ENCODE measurements around the gene APOA5.
"Not testable (repeated sequence)": the region's sequence is repeated elsewhere in the genome, so short reads cannot be mapped to it uniquely, and the experiment has no call there.

The APOA5 gene

GRCh38 chr11:116827461-116827860 lies 35.8 kb upstream of the APOA5 start:
- DNase-seq = no peak

- no peak for DNase-seq
Measured at GRCh38 chr11:116826751-116827431, 35.2 kb upstream of the APOA5 start.

DNA sequence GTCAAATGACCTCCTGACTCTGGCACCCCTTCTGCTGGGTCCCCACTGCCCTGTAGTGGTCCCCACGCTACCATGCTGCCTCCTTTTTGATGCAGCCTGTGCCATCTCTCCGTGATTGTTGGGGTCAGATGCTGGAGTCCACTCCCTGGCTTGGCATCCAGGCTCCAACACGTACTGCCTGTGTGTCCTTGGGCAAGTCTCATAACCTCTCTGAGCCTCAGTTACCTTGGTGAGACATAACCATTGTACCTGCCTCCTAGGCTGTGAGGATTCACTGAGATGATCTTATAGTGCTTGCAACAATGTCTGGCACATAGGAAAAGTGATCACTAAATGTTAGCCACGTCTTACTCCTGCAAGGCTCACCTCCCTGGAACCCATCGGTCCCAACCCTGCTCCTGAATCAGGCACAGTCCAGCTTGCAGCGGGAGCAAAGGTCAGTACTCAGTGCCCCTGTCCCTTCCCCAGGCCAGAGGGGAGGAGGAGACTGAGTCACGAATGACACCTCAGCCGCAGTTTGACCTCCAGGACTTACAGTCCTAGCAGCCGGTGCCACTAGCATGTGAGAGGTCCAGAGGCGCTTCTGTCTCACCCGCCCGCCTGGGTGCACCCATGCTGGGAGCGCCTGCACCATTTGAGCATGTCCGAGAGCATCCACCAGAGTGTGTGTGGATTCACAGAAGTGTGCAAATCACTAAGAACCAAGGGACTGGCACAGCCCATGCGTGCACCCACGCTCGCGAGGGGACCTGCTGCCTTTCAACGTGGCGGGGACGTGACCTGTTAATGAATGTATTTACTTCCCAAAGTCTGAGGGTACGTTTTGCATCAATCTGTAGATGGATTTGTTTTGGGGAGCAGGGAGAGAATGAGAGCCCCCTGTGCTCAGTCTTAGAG lies 34.4 kb upstream of the APOA5 start:
- DNase-seq = no peak

DNA sequence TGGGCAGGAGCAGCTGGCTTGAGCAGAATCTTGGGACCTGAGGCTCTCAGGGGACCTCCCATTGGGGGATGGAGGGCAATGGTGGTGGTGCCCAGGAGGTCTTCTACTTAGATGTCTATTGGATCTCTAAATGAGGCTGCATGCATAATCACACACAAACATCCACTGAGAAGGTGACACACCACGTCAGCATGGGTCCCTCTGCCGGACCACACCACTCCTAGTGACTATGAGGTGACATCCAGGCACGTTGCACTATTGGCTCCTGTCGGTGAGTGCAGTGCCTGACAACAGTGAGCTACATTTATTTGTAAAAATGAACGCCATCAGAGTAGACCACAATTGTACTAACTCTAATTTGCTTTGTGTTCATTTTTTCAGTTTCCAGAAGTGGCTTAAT lies 33.8 kb upstream of the APOA5 start:
- no peak for DNase-seq

DNA sequence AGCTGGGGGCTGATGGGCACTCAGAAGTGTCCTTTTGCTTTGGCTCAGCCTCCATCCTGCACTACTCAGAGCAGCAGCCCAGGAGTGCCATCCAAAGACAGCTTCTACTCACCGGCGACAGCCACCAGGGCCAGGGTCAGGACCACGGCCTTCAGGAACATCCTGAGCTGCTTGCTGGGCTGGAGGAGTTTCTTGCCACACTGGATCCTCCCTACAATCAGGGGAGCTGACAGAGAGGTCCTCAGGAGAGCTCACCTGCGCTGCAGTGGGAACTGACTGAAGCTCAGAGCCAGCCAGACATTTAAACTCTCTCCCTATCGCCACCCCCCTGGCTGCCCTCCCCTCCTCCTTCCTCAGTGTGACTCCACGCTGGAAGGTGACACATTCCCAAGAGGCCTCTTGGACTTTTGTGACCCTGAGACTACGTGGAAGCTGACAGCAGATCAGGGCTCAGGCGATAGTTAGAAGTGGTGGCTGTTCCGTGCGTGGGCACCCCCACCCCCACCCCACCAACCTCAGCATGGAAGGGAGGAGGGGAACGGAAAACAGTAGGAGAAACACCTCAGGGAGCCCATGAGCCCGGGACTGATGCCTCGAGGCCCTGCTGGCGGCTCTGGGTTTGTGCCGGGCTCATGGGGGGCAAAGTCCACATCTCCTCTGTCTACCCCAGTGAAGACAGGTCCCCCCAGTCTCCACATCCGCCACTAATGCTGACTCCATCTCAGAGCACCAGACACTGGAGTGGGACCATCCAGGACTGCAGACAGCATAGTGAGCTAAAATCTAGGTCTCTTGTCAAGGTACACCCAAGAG lies 31.6 kb upstream of the APOA5 start, which contains the start of gene APOA4:
Gene APOA4 (minus strand): TSS at position 274 of the 813 bp plus-strand sequence. CDS start 113 bp downstream, at position 161.
- no peak for DNase-seq

DNA sequence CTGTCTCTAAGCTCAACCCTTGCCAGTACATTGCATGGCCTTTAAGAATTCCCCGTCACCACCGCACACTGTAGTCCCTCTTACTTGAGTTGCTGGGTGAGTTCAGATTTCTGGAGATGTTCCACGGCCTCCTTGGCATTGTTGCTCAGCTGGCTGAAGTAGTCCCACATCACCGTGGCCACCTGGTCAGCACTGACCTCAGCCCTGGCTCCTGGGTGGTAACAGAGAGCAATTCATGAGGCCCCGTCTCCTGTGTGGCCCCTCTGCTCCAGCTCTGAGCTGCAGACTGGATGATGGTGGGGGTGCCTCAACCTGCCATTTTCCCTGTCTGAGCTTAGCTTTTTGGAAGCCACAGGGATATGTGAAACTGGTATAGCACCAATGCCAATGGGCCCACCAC lies 30.9 kb upstream of the APOA5 start:
- no peak for DNase-seq

DNA sequence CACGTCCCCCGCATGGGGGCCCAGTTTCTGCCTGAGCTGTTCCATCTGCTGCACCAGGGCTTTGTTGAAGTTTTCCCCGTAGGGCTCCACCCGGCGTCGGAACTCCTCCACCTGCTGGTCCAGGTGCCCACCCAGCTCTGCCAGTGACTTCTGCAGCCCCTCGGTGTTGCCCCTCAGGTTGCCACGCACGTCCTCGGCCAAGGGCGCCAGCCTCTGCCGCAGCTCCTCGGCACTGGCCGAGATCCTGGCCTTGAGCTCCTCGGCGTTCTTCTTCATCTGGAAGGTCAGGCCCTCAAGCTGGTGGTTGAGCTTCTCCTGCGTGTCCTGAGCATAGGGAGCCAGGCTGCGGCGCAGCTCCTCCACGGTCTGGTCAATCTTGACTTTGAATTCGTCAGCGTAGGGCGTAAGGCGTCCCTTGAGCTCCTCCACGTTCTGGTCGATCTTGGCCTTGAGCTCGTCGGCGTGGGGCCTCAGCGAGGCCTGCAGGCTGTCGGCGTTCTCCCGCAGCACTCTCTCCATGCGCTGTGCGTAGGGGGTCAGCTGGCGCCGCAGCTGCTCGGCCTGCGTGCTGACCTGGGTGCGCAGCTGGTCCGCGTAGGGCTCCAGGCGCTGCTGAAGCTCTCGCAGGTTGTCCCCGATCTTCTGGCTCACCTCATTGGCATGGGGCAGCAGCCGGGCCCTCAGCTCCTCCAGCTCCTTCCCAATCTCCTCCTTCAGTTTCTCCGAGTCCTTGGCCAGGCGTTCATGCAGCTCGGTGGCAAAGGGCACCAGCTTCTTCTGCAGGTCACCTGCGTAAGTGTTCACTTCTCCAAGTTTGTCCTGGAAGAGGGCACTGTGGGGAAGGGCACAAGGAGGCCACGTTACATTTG lies 29.6 kb upstream of the APOA5 start:
- no peak for DNase-seq

DNA sequence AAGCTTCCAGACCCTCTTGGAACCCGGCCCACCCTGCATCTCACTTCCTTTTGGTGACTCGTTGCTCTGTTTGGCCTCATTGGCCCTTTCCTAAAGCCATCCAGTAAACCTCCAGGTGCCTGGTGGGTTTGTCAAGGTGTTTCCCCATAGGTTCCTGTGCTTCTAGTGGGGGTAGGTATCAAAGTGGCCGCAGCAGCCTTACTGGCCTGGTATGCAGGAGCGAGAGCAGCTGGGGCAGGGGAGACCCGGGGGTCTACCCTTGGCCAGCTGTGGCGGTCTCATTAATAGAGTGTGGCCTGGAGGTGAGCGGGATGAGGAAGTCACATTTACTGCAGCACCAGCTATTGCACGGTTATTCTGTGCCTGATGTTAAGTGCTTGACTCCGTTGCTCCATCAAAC lies 27.4 kb upstream of the APOA5 start:
- DNase-seq = no peak

- no peak for DNase-seq
Measured at GRCh38 chr11:116814502-116814901, 22.8 kb upstream of the APOA5 start.

- no peak for DNase-seq
Measured at GRCh38 chr11:116813781-116814471, 22.2 kb upstream of the APOA5 start.

DNA sequence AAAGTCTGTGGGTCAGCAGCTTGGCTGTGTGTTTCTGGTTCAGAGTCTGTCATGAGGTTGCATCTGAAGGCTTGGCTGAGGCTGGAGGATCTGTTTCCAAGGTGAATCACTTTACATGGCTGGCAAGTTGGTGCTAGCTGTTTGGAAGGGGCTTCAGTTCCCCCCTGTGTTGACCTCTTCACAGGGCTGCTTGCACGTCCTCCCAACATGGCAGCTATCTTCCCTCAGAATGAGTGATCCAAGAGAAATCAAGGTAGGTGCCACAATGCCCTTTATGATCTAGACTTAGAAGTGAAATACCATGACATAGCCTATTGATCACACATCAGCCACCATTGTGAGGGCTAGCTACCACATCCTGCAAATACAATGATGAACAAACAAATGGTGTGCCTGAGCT lies 21.5 kb upstream of the APOA5 start:
- DNase-seq = no peak

DNA sequence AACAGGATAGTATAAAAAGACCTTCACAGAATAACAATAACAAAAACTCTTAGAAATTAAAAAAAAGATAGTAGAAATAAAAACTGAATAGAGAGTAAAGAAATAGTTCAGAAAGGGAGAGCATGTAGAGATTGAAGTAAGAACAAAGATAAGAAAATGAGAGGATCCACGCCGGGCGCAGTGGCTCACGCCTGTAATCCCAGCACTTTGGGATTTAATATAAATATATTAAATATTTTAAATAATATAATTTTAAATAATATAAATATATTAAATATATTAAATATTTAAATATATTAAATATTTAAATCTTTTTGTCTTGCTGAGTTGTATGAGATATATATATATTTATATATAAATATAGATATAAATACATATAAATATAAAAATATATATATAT lies 20.4 kb upstream of the APOA5 start:
- no peak for DNase-seq

DNA sequence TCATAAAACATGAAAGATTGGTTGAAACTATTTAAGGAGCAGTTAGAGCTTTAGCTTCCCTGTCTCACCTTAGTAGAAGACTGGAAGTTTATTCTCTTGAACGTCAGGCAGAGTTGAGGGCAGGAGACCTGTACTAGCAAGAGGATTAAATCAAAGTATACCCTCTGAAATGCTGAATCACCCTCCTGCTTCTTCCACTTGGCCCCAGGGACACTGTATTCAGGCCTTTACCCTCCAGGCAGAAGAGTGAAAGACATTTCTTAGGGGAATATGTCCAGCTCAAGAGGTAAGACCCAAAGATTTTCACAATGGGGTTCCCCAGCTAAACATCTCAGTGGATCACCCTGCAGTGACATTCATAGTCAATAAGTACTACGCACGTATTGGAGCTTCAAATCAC lies 19.5 kb upstream of the APOA5 start:
- no peak for DNase-seq

DNA sequence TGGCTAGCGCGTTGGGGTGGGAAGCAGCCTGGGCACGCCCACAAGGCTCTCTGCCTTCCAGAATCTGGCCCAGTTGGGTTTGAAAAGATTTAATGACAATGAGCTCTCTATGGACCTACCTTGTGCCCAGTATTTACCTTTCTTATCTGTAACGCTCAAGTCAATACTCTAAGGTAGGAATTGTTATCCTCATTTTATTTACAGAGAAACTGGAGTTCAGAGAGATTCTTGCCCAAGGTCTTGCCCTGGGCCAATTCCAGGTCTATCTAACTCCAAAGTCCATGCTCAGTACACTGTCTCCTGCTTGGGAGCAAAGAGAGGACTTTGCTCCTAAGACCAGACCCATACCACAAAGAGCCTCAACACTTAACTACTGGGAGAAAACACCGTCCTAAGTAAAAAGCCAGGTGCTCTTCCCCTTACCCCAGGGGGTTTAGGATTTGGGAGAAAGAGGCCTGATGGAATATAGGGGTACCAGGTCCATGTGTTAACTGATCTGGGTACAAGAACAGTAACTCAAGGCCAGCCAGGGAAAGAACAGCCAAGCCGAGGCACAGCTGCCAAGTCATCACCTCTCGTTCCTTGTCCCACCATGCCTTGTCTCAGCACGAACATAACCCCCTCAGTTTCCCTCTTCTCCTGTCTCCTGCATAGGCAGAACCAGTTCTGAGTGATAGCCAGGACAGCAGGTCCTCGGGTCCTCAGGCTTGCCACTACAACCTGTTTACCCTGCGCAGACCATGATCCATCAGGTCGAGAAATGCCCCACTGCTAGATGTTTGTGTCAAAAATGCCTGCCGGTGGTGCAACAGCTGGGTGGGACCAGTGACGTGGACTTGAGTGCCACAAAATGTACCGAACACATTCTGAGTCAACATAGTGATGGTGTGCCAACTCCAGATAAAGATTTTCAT lies 16.8 kb upstream of the APOA5 start:
- DNase-seq = no peak

DNA sequence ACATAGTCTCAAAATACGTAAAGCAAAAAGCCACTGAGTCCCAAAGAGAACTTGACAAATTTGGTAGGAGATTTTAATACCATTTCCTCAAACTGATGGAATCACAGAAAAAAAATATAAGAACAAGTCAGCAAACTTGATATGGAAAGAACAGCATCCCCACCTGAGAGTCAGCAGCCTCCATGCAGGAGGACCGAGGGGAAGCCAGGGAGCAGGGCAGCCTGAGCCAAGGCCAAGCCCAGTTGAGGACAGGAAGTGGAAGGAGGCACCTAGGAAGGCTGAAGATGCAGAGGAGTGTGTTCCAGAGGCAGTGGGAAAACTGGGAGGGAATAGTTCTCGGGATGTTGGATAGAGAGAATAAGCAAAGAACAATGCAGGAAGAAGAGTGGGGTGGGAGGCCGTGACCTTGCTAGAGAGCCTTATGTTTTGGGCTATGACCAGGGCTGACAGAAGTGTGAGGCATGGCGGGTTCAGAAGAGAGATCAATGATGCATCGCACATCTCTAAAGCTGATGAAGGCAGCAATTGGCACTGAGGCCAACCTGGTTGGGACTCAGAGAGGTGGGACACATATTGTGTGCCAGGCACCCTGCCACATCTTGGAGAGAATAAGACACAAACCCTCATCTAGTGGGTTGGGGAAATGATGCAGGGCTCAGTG lies 16.1 kb upstream of the APOA5 start:
- DNase-seq = no peak

DNA sequence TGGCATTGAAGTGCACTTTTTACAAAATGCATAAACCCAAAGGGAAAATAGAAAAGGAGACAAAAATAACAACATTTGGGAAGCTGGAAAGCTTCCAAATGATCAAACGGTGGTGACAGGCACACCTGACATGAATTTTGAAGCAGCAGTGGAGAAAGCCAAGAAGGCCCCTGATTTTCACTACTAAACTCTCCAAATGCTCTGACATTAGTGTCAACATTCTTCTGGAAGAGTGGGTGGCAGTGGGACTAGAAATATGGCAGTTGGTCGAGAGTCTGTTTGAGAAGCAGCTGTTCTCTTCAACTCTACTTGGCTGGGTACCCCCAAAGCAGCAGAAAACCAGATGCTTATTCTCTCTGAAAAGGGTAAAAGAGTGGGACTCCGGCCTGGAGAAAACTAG lies 12.3 kb upstream of the APOA5 start:
- no peak for DNase-seq

- not testable (repeated sequence) for DNase-seq
Measured at GRCh38 chr11:116801662-116802061, 10.0 kb upstream of the APOA5 start.

- DNase-seq = no peak
Measured at GRCh38 chr11:116800610-116801009, 8.9 kb upstream of the APOA5 start.

DNA sequence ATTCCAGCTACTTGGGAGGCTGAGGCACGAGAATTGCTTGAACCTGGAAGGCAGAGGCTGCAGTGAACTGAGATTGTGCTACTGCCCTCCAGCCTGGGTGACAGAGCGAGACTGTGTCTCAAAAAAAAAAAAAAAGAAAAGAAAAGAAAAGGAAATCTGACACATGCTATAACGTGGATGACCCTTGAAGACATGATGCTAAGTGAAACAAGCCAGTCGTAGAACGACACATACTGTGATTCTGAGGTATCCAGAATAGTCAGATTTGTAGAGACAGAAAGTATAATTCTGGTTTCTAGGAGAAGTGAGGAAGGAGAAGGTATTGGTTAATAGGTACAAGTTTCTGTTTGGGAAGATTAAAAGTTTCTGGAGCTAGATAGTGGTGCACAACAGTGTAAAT lies 6.7 kb upstream of the APOA5 start:
- no peak for DNase-seq

- no peak for DNase-seq
Measured at GRCh38 chr11:116797816-116798215, 6.1 kb upstream of the APOA5 start.
